ENCODE data around the gene PITX3.
"Not testable (repeated sequence)": the region's sequence is repeated elsewhere in the genome, so short reads cannot be mapped to it uniquely, and the experiment has no call there.

PITX3 gene

DNA sequence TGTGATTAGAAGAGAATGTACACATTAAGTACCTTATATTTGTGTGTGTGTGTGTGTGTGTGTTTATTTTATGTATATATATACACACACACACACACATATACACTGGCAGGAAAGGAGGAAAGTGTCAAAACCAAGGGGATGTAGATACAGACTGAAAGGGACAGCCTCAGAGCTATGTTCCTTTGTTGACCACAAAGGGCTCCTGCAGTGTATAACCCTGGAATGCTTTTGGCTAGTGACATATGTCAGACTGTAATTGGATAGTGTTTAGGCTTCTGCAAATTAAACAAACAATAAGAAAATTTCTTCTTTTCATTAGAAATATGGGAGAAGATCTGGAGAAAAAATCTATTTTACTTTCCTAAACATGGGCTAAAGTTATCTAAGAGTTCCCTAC, 19.9 kb upstream of the PITX3 start:
- no peak for DNase-seq (ENCODE audit: low read depth in 1 of 2, low spot score in 1 of 2)

DNA sequence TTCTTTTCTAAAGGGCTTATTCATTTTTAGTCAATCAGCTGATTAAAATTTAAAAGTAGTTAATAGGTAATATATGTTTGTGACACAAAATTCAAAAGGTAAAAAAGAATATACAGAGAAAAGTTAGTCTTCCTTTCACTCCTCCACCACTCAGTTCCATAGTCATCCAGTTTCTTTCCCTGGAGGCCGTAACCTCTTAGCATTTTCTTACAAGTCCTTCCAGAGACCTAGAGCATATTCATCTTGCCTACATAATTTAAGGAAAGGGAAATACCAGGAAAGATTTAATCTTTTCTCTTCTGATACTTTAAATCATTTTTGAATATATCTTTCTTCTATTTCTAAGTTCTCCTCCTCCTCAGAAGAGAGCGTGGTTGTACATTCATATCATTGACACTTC, 14.1 kb upstream of the PITX3 start:
- DNase-seq (ENCODE audit: low read depth in 1 of 2, low spot score in 1 of 2), result no peak

DNA sequence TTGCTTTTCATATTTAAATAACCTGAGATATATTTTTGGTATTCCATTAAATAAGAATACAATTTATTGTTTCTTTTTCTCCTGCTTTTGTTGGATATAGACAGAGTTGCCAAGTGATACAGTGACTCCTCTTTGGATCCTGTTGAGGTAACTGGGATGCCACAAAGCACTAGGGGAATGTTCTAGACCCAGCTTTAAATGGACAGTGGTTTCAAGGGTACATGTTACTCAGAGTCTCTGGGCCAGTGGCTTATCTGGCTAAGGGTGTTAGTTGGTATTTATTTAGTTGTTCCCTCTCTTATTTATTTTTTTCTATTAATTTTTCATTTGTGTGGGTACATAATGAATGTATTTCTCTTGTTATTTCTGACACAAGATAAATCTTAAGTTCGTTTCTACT, 13.1 kb upstream of the PITX3 start:
- no peak for DNase-seq (ENCODE audit: low read depth in 1 of 2, low spot score in 1 of 2)

DNA sequence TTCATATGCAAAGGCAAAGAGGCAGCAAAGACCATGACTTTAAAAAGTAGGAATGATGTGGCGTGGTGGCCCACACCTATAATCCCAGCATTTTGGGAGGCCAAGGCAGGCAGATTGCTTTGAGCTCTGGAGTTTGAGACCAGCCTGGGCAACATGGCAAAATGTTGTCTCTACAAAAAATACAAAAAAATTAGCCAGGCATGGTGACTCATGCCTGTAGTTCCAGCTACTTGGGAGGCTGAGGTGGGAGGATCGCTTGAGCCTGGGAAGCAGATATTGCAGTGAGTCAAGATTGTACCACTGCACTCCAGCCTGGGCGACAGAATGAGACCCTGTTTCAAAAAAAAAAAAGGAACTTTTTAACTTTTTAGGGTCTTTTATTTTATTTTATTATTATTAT, 11.2 kb upstream of the PITX3 start:
- not testable (repeated sequence) for DNase-seq (ENCODE audit: low read depth in 1 of 2, low spot score in 1 of 2)

DNA sequence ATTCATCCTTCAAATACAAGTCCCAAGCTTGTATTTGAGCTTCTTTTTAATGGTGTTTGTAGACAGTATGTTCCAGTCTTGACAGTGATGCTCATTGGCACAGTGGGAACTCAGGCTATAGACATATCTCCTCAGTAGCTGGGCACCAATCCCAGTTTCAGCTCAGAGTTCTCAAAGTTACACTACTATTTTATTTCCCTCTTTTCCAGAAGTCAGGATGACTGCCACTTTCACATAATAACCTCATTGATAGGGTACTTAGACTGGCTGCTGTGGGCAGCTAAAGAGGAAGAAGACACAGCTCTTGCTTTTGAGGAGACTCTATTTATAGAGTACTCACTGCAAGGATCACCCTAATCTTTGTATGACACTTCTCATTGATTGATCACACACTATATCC, 6.4 kb upstream of the PITX3 start:
- no peak for DNase-seq (ENCODE audit: low read depth in 1 of 2, low spot score in 1 of 2)

DNA sequence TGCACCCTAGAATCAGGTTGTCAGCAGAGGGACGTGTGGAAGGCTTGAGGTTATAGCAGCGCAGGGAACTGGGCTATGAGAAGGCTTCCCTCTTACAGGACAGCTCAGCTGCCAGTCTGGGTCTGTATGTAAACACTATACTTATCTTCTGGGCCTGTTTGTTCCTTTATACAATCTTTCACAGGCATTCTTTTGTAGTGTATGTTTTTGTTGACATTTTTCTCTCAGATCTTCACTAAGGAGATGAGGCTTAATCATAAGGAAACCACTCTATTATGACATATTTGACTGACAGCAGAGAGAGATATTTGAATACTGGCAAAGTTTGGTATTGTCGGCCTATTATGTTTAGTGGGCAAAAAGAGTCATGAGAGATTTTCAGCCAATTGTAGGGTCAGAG, 4.9 kb upstream of the PITX3 start:
- DNase-seq (ENCODE audit: low read depth in 1 of 2, low spot score in 1 of 2), result no peak

DNA sequence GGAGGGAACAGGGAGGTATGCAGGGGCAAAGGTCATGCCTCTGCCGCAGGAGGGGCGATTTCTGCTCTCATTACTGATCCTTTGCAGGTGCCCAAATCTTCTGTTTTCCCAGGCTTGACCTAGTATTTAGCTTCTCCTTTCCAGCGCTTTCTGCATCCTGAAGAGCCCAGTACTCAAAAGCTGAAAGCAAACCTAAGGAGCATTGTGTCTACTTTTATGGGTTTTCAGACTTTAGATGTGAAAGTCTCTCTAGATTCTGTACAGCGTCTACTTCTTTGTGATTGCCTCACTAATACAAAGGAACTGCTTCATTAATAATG, 4.6 kb upstream of the PITX3 start:
- DNase-seq (ENCODE audit: low read depth in 1 of 2, low spot score in 1 of 2), result no peak

DNA sequence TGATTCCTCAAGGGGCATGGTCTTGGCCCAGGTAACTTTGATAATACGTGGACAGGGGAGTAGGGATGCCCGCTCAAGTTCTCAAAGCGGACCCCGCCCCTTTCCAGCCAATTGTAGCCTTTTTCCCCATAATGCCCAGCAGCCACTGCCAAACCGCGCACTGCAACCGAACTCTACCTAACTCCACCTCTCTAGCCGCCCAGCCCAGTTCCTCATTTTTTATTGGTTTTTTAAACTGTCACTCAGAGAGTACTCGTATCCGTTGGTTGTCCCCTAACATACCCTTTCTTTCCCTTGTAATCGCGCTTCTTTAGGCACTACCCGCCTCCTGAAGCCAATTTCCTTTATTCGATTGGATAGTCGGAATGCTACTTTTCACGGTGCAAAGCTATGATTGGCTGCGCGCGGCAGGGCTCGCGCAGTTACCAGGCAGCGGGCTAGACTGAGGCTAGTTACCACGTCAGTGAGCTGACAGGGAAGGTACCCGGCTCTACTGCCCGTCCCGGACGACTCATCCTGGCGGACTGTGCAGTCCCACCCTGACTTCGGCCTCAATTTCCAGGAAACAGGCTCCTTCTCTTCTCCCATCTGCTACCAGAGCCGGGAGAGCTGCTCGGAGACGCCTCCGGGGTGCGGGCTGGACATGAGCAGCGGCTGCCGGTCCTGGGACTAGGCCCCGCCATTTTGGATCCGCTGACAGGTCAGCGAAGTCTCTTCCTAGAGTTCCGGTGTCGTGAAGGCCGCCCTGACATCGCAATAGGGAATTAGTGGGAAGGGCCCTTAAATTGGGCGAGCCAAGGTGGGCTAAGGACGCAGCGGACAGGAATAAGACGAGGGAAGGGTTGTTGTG, 4.0 kb upstream of the PITX3 start, which contains the start of gene GBF1:
TSS of gene GBF1 (plus strand) at position 451 of the 850 bp plus-strand sequence. CDS start 13,407 bp downstream, outside the sequence.
- peak; percentile 70 to 80 for DNase-seq (ENCODE audit: low read depth in 1 of 2, low spot score in 1 of 2)

DNA sequence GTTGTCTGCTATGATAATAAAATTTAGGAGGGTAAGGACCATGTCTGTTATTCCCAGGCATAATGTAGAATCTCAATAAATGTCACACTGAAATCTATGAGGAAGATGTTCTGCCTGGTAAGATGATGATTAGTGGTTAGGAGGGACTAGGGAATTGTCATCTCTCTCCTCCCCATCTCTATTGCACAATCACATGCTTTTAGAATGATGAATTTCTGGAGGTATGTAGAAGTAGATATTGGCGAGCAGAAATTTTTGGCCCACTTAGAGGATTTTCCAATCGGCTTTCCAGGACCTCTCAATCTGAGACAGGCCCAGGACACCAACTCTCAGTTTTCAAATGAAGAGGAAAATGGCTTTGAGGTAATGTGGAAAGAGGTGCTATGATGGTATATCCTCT, 2.0 kb upstream of the PITX3 start:
- DNase-seq (ENCODE audit: low read depth in 1 of 2, low spot score in 1 of 2), result no peak

DNA sequence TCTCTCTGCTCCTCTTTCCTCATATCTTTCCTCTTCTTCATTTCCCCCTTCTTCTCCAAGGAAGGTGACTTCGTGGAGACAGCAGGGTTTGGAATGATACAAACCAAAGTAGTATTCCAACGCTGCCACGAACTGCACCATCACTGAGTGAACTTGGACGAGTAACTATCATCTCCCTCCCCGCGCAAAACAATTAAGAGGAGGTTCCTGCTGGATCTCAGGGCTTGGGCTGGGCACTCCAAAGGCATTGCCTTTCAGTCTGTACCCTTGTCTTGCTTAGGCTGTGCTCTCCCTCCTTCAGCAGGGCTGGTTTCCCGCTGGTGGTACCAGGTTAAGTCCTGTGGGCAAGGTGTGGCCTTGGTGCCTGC, 790 bp upstream of the PITX3 start:
- no peak for DNase-seq (ENCODE audit: low read depth in 1 of 2, low spot score in 1 of 2)

DNA sequence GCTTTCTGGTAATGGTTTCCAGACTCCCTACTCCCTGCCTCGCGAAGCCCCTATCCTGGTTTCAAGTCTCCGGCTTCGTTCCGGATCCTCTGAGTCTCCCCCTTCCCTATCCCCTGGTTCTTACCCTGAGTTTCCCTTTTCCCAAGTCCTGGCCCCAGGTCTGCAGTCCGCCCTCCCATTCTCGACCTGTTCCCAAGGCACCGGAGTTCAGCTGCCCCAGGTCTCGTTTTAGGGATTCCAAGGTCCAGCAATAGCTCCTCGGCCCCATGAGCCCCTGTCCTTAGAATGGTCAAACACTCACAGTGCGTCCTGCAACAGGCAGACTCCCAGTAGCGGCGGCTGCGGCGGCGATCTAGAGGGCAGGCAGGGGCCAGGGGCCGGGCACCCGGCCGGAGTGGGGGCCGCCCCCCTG, 274 bp downstream of the PITX3 start:
- DNase-seq (ENCODE audit: low read depth in 1 of 2, low spot score in 1 of 2), result no peak

DNA sequence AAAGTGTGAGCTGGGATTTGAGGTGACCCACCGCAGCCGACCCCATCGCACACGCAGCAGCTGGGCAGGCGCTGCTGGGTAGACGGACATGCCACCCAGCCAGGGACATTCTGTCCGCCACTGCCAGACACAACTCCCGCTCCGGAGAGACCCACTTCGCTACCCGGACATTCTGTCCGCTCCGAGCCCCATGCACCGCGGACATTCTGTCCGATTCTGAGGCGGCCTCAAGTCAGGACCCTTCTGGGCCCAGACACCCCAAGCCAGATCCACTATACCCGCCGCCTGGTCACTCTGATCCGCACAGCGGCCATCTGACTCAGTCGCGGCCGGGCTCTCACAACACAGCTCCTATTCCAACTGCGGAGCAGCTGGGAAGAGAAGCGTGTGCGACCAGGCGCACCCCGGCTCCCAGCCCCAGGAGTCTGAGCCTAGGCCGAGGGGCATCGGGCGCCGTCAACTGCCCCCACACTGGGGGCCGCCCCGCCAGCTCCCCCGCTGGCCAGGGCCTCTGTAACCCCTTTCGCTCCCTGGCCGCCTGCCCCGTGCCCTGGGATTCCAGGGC, 763 bp downstream of the PITX3 start:
- DNase-seq (ENCODE audit: low read depth in 1 of 2, low spot score in 1 of 2), result no peak

DNA sequence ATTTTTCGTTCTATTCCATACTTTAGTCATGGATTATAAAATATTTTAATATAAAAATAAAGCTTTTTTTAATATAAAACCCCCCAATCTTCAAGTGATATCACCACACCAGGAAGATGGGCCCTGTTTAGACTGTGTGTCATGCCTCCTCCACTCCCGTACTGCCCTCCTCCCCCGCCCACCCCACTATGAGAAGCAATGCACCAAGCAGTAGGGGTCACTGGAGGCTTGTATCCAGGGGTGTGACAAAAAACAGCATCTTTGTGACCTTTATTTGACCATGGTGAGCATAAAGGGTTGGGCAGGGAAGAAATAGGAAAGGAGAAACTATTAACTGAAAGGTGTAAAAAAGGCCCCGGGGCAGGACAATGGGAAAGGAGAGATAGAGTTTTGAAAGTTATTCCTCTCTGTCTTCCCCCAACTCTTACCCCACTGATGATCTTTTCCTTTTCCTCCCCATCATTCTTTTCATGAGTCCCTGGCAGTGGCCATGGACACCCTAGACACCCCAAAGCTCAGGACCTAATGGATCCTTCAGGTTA, 3.5 kb downstream of the PITX3 start:
- no peak for DNase-seq (ENCODE audit: low read depth in 1 of 2, low spot score in 1 of 2)

DNA sequence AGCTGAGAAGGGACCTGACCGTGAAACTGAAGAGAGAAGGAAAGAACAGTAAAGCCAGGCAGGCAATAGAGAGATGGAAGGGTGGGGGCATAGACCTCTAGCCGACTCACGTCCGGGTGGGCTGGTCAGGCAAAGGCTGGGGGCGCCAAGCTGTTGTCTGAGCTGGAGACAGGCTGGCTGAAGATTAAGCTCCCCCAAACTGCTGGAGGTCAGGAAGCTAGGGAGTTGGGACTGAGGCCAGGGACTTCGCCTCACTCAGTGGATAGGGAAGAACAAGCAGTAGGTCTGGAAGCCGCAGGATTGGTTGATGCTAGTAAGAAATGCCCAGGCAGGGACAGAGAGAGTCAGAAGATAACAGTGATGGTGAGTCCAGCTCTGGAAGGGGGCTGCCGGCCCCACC, 5.3 kb downstream of the PITX3 start:
- DNase-seq (ENCODE audit: low read depth in 1 of 2, low spot score in 1 of 2), result no peak

DNA sequence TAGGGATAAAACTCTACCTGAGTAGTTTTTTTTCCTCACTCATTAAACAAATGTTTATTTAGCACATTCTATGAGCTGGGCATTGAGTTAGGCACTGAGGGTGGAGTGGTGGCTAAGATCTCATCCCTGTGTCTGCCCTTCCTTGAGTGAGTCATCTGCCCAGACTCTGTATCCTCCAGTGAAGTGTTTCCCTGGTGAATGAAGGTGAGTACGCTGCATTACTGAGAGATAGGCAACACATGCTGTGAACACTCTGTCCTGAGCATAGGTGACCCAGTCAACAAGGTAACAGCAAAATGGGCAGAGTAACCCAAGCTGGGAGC, 5.8 kb downstream of the PITX3 start:
- no peak for DNase-seq (ENCODE audit: low read depth in 1 of 2, low spot score in 1 of 2)

DNA sequence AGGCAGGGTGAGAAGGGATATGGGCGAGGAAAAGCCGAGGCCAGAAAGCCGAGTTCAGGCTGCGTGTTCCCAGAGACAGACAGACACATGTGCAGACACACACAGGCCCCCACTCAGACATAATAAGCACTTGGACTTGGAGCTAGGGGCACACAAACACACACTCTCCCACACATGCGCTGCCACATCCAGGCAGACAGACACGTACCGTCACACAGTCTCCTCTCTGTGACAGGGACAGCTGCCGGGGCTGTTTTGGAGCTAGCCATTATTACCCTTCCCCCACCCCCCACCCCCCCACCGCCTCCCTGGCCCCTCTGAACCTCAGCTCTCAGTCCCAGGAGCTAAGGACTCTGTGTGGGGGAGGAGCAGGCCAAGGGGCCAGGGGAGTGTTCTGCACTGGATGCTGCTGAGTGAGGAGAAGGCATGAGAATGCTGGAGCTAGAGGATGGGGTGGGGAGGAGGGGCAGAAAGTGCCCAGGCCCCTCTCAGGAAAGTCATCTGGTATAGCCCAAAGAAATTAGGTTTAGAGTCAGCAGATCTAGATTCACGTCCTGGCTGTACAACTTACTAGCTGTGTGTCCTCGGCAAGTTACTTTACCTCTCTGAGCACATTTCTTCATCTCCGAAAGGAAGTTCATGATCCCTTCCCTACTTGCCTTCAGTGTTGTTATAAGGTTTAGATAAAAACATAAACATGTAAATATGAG, 6.3 kb downstream of the PITX3 start:
- DNase-seq (ENCODE audit: low read depth in 1 of 2, low spot score in 1 of 2), result no peak

DNA sequence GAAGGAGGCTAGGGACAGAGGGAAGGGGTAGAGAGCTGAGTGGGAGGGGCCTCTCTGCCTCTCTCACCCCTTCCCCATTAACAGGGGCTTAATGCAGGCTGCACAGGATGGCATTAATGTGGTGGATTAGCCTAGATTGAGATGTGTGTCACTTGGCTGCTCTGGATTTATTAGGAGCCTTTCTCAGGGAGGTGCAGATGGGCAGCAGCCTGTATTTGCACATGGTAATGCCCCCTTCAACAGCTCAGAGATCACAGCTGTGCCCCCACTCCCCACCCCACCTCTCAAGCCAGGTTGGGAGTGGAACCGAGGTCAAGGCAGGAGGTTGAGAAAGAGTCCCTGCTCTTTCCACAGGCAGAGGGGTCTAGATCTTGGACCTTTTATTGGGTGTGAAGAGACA, 7.3 kb downstream of the PITX3 start:
- DNase-seq (ENCODE audit: low read depth in 1 of 2, low spot score in 1 of 2), result no peak

DNA sequence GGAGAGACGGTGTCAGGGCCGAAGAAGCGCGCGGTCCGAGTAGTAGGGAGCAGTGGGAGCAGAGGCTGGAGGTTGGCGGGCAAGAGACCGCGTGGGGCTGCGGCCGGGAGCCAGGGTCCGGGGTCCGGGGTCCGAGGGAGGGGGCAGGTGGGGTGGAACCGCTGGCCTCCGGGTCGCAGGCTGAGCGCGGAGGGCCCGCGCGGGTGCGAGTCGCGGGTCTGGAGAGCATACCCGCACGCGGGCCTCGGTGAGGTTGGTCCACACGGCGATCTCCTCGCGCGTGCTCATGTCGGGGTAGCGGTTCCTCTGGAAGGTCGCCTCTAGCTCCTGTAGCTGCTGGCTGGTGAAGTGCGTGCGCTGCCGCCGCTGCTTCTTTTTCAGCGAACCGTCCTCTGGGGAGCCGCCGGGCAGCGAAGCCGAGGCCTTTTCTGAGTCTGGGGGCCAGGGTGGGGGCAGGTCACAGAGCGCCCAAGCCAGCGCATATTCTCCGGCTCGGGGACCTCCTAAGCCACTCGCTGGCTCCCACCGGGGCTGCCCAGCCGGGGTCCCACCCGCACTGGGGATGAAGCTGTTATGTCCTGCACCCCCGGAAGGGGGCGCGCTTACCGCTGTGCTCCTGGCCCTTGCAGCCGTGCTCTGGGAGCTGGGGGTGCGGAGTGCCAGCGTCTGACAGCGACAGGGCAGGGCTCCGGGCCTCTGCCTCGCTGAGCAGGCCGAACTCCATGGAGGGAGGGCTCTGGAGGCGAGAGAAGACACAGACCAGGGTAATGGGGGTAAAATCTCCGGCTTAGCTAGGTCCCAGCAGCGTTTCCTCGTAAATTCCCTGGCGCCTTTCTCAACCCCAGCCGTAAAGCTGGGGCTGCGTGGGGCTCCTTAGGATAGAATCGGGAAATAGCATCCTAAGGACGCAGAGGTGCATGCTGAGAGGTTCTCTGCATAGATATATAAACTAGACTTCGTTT, 9.7 kb downstream of the PITX3 start:
- peak in 1 of 2 donors; percentile 57 for DNase-seq (ENCODE audit: low read depth in 1 of 2, low spot score in 1 of 2)

DNA sequence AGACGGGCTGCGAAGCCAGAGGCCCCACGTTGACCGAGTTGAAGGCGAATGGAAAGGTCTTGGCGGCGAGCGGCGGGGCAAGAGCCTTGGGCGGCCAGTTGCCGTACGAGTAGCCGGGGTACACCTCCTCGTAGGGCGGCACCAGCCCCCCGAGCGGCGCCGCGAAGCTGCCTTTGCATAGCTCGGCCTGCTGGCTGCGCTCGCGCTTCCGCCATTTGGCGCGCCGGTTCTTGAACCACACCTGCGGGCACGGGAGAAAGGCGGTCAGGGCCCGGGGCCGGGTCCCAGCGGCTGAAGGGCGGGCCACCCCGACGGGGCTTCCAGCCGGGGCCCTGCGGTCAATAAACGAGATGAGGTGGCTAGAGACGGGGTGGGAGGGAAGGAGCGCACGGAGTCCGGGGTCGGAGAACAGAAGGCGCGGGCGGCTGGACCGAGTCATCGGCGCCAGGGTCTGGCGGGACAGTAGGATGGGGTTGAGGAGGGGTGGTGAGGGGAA, 10.4 kb downstream of the PITX3 start:
- peak in 1 of 2 donors; percentile 28 for DNase-seq (ENCODE audit: low read depth in 1 of 2, low spot score in 1 of 2)

DNA sequence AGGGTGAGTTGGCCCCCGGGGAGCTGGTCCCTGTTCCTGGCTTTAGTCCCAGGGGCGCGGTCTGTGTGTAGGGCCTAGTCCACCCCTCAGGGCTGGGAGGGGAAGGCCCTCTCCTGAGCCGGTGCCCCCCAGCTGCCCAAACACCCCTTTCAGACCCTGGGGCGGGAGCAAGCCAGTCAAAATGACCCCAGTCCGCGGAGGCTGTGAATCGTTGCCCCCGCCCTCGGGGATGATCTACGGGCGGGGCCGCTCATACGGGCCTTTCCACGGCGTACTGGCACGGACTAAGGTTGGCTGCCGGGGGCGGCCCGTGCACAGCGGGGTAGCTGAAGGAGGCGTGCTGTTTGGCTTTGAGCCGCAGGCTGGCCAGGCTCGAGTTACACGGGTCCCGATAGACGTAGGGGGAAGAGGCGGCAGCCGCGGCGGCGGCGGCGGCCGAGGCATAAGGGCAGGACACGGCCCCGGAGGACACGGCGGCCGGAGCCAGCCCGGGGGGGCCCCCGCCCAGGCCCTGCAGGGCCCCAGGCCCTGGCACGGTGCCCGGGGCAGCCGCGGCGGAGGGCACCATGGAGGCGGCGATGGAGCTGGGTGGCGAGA, 10.9 kb downstream of the PITX3 start:
- DNase-seq (ENCODE audit: low read depth in 1 of 2, low spot score in 1 of 2), result peak in 1 of 2 donors; percentile 10

All from activated T-helper 1 cell treated with anti-CD3 and anti-CD28 coated beads, Interleukin-2, amount 50 U/mL, for 16 hours (primary cell).